ENCODE measurements around the gene TMEM240.

- TF ChIP-seq EZH2phosphoT487 (IDR thresholded peaks at IDR 0.05; ENCODE audit: borderline replicate concordance, low read length) (no peak), CTCF (IDR thresholded peaks at IDR 0.05; ENCODE audit: low read depth, low read length, poor library complexity, severe bottlenecking) (no peak)
Measured at GRCh38 chr1:1567891-1568291, 27.5 kb upstream of the TMEM240 start.

All from DOHH2 (cell line).